Measurements from ENCODE around the gene OGFRL1.

GRCh38 chr6:71324194-71324785 is 35.7 kb downstream of the OGFRL1 start:
- TF ChIP-seq CTCF (conservative IDR thresholded peaks at IDR 0.05; ENCODE audit: low read depth, low read length): no peak
- no peak for TF ChIP-seq POLR2A (IDR thresholded peaks at IDR 0.05; ENCODE audit: low read depth, low read length)
- peak; percentile 76 for TF ChIP-seq MAFK (IDR thresholded peaks at IDR 0.05; ENCODE audit: low read depth, low read length)
- no peak for TF ChIP-seq CEBPB (IDR thresholded peaks at IDR 0.05; ENCODE audit: low read depth, low read length)
- TF ChIP-seq RAD21 (IDR thresholded peaks at IDR 0.05; ENCODE audit: low read length): no peak
